Heart left ventricle (tissue), 16 donors: Measurements from ENCODE around the gene GLB1L2. TPM values are rescaled to one million over a fixed set of nuclear protein-coding genes. Genes with fewer than 3 reads are reported as not detected.

Source experiments
- ATAC-seq, 4 donors: fragments of 200-7000 bp; cut with Tn5 transposase; one replicate each; pipeline ENCODE4 v1.9.1; 2020 to 2022; ENCODE audit warnings: moderate library complexity in 4 of 4, mild to moderate bottlenecking in 3 of 4, moderate number of reproducible peaks in 1 of 4
- DNase-seq, 5 donors: peaks; one replicate each; pipeline ENCODE4 v3.0.0-alpha.2; 2020
- H3K27ac ChIP-seq, 12 donors: fragments of 200-600 bp; sonication (generic) in 4 of 12; one replicate each; pipeline versions ENCODE4 v1.5.0 to v1.8.0; 2016 to 2022; ENCODE audit warnings: mild to moderate bottlenecking in 2 of 12
- H3K27me3 ChIP-seq, 9 donors: fragments of 200-600 bp; sonication (generic) in 2 of 9; one replicate each; pipeline versions ENCODE4 v1.5.1 to v1.8.0; 2016 to 2022; ENCODE audit warnings: mild to moderate bottlenecking in 3 of 9
- H3K36me3 ChIP-seq, 9 donors: fragments of 200-600 bp; sonication (generic) in 2 of 9; one replicate each; pipeline versions ENCODE4 v1.5.0 to v1.8.0; 2018 to 2022; ENCODE audit warnings: mild to moderate bottlenecking in 2 of 9
- H3K4me1 ChIP-seq, 12 donors: fragments of 200-600 bp; sonication (generic) in 4 of 12; one replicate each; pipeline versions ENCODE4 v1.5.0 to v1.8.0; 2016 to 2022; ENCODE audit warnings: mild to moderate bottlenecking in 3 of 12
- H3K4me3 ChIP-seq, 12 donors: fragments of 200-600 bp; sonication (generic) in 4 of 12; one replicate each; pipeline versions ENCODE4 v1.5.0 to v1.8.0; 2017 to 2022; ENCODE audit warnings: mild to moderate bottlenecking in 9 of 12, moderate library complexity in 4 of 12
- H3K9me3 ChIP-seq, 12 donors: fragments of 200-600 bp; sonication (generic) in 4 of 12; one replicate each; pipeline versions ENCODE4 v1.5.0 to v1.8.0; 2016 to 2022; ENCODE audit warnings: mild to moderate bottlenecking in 1 of 12
- POLR2A ChIP-seq, 2 donors: fragments of 450-650 bp; IDR thresholded peaks; one replicate each; pipeline ENCODE4 v1.6.1; 2017; ENCODE audit warnings: antibody characterized with exemption in 2 of 2, mild to moderate bottlenecking in 2 of 2, moderate library complexity in 2 of 2
- WGBS, 4 donors: extraction: QIAGEN DNeasy Blood & Tissue Kit in 2 of 4; methylation state at CpG; one replicate each; pipeline versions ENCODE4 v1.1.5 to v1.1.7; 2013 to 2018; 5-methylcytosine and 5-hydroxymethylcytosine counted together
- intact Hi-C, 10 donors: fragments of 100-400 bp; cut with DNase I; formaldehyde crosslinking; loops; one replicate each; pipeline versions ENCODE4 v1.11.1 to v1.14.2; 2022
- polyA plus RNA-seq, 2 donors: library from polyadenylated mRNA; stranded (reverse); fragments of 200-250 nt; gene quantifications; one replicate each; pipeline ENCODE4 v1.2.3, GENCODE V29; 2013
- total RNA-seq, 9 donors: library from RNA; depleted of rRNA in 2 of 9; stranded (reverse); fragments of >200 nt in 2 of 9; fragmentation: NEBNext Ultra II Directional in 3 of 9; extraction: Animal tissue kit (Norgen Biotek cat#: 25700) in 3 of 9; gene quantifications; one replicate each; pipeline versions ENCODE4 v1.1.0 to v1.2.4, GENCODE V29; 2016 to 2023
- TF ChIP-seq, protein P1 (sequence below), 12 donors: fragments of 200-600 bp; sonication (generic) in 4 of 12; IDR thresholded peaks; one replicate each; pipeline versions ENCODE4 v1.5.0 to v1.8.0; 2018 to 2022; ENCODE audit warnings: antibody characterized with exemption in 12 of 12, mild to moderate bottlenecking in 5 of 12
- donor health status: ischemic (EF 13 %, LVEDD 7.1; RV severe dilation, severe dysfunction).
- donor health status: healthy with polysubstance abuse.
- donor health status: DM: no; HTN: yes; CAD: no.
- donor health status: DM: no; HTN: no; CAD: no.
- donor health status: ischemic (EF 25% LVEDD 6.9; RV normal size, moderate dysfunction).
- donor health status: ischemic (EF 25% LVEDD 5.7; RV mildly dilated, moderate dysfunction).
- donor health status: healthy.
- donor health status: DM: yes; HTN: yes; CAD: no.
- donor health status: ischemic (EF 35%, LVEDD 5.7; RV mildly dilated, moderate dysfunction).
- donor health status: nonischemic (EF 11% LVEDD 7.7; RV severe dilation, severe dysfunction).
- donor health status: DM: yes; HTN: yes; CAD: no.
- donor health status: PGD.
- donor health status: ischemic (EF 29% LVEDD 5.4; RV normal size, mild dysfunction).
- donor health status: nonischemic (EF 23%, LVEDD 6.1; RV moderate dilation, normal function).

The GLB1L2 gene
- total and polyA plus RNA-seq, 11 donors: 0.15 to 1.3 (median 0.37) TPM; not detected in 2

DNA sequence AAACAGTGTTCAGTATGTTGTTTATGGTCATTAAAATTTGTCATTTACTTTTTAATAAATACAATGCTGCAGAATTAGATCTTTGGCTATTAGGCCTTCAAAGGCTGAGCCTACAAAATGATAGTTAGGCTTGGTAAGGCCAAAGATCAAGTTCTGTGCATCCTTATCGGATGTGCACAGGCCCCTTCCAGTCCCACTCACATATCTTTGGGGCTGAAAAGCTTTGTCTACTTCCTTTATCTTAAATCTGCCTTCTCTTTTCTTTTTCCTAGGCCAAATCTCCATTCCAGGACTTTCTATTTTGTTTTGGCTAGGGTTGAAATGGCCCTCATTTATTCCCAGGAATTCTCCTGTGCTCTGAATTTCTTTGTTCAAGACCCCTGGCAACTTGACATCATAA, 3.4 kb upstream of the GLB1L2 start:
- 87 to 96% (median 93%) methylated on average over 1 of the region's 1 CpG for WGBS, 4 donors
- H3K27ac ChIP-seq: no peak overlapping the region
- H3K27me3 ChIP-seq: peaks cover 0 to 29% (median 10%) of the 10 kb centered on the region in 9 donors
- peaks cover 0 to 21% (median 12%) of the 10 kb centered on the region in 12 donors for H3K4me1 ChIP-seq
- no peak for ATAC-seq
- no peak for DNase-seq
- no peak overlapping the region for H3K4me3 ChIP-seq
- TF ChIP-seq, protein P1, sequence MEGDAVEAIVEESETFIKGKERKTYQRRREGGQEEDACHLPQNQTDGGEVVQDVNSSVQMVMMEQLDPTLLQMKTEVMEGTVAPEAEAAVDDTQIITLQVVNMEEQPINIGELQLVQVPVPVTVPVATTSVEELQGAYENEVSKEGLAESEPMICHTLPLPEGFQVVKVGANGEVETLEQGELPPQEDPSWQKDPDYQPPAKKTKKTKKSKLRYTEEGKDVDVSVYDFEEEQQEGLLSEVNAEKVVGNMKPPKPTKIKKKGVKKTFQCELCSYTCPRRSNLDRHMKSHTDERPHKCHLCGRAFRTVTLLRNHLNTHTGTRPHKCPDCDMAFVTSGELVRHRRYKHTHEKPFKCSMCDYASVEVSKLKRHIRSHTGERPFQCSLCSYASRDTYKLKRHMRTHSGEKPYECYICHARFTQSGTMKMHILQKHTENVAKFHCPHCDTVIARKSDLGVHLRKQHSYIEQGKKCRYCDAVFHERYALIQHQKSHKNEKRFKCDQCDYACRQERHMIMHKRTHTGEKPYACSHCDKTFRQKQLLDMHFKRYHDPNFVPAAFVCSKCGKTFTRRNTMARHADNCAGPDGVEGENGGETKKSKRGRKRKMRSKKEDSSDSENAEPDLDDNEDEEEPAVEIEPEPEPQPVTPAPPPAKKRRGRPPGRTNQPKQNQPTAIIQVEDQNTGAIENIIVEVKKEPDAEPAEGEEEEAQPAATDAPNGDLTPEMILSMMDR (IDR thresholded peaks at IDR 0.05): no peak
- TF ChIP-seq POLR2A (IDR thresholded peaks at IDR 0.05): no peak
- intact Hi-C loops: loop anchor here in 1 of 10 donors (10.0 kb wide), 1 partner anchor 56 kb away; no protein-coding TSS in a partner anchor
- H3K9me3 ChIP-seq: no peaks in the 10 kb centered on the region
- no peaks in the 10 kb centered on the region for H3K36me3 ChIP-seq

DNA sequence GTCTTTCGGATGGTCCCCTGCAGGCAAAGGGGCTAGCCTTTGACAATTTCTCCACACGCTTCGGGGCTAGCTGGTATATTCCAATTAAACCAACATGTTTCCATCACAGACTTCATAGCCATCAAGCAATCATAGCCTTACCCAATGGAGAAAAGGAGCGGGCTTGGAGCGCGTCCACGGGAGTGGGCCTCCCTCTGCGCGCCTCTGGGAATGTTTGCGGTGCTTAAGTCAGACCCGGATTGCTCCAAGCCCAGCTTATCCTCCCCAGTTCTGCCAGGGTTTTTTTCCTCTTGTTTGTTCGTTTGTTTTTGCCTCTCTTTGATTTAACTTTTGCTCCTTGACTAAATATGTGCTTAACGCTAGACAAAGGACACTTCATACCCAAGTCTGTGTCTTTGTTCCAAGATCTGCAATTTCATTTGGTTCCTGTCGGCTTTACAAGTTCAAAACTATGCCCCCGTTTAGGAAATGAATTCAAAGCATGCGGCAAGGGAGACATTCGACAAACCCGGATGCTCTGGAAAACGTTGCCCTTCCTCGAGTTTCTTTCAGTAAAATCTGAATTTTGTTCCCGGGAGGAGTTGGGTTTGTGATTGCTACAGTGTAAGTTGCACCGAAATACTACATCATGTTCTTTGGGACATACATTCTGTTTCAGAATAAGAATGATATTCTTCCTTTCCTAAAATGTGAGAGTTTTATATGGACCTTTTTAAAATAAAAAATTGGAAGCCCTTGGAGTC, 1.0 kb upstream of the GLB1L2 start:
- Histone ChIP-seq H3K27ac (peak overlapping the region in 1 of 12 donors; percentile 62), H3K9me3 (no peaks in the 10 kb centered on the region), H3K4me1 (peaks cover 0 to 21% (median 12%) of the 10 kb centered on the region in 12 donors), H3K36me3 (no peaks in the 10 kb centered on the region), H3K27me3 (peaks cover 0 to 40% (median 10%) of the 10 kb centered on the region in 9 donors), H3K4me3 (peak overlapping the region in 10 of 12 donors; percentile 11 to 61 (median 48))
- no peak for TF ChIP-seq POLR2A (IDR thresholded peaks at IDR 0.05)
- TF ChIP-seq, protein P1 (IDR thresholded peaks at IDR 0.05): no peak
- ATAC-seq (no peak), DNase-seq (no peak)
- WGBS, 4 donors: 34 to 46% (median 39%) methylated on average over 22 of the region's 22 CpGs
- intact Hi-C loops: no loop called here

- 2 to 6% (median 2%) methylated on average over 29 to 40 of the region's 40 CpGs for WGBS, 4 donors
- no peaks in the 10 kb centered on the region for H3K9me3 ChIP-seq
- no peak for TF ChIP-seq POLR2A (IDR thresholded peaks at IDR 0.05)
- TF ChIP-seq, protein P1 (IDR thresholded peaks at IDR 0.05): no peak
- ATAC-seq (peak in 2 of 4 donors; percentile 16 to 37), DNase-seq (no peak)
- peaks cover 0 to 40% (median 10%) of the 10 kb centered on the region in 9 donors for H3K27me3 ChIP-seq
- H3K36me3 ChIP-seq: no peaks in the 10 kb centered on the region
- H3K27ac ChIP-seq: no peak overlapping the region
- intact Hi-C loops: no loop called here
- H3K4me1 ChIP-seq: peaks cover 0 to 21% (median 12%) of the 10 kb centered on the region in 12 donors
- H3K4me3 ChIP-seq: peak overlapping the region; percentile 9 to 62 (median 50)
Observed at GRCh38 chr11:134332189-134332631, 422 bp downstream of the GLB1L2 start.

GRCh38 chr11:134332782-134333181, 994 bp downstream of the GLB1L2 start:
- intact Hi-C loops: no loop called here
- Histone ChIP-seq H3K9me3 (no peaks in the 10 kb centered on the region), H3K27ac (no peak overlapping the region), H3K4me3 (no peak overlapping the region), H3K27me3 (peaks cover 0 to 40% (median 10%) of the 10 kb centered on the region in 9 donors), H3K4me1 (peaks cover 0 to 21% (median 12%) of the 10 kb centered on the region in 12 donors), H3K36me3 (no peaks in the 10 kb centered on the region)
- DNase-seq (no peak), ATAC-seq (no peak)
- TF ChIP-seq, protein P1 (IDR thresholded peaks at IDR 0.05): no peak
- TF ChIP-seq POLR2A (IDR thresholded peaks at IDR 0.05): no peak
- 45 to 61% (median 46%) methylated on average over 7 of the region's 7 CpGs for WGBS, 4 donors
